Thyroid gland (tissue), 4 donors: ENCODE measurements around the gene ULK4.

Experiments used
- POLR2A ChIP-seq, 2 donors: fragments of 450-650 bp; IDR thresholded peaks; one replicate each; pipeline ENCODE4 v1.6.1; 2017; ENCODE audit warnings: antibody characterized with exemption in 2 of 2, mild to moderate bottlenecking in 2 of 2, moderate library complexity in 1 of 2
- TF ChIP-seq, protein P1 (sequence below), 6 experiments: fragments of 200-600 bp in 3 of 6; fragments of 450-650 bp in 3 of 6; sonication (generic) in 3 of 6; IDR thresholded peaks; one replicate each; pipeline ENCODE4 v1.5.1; 2016 to 2019; ENCODE audit warnings: antibody characterized with exemption in 6 of 6, mild to moderate bottlenecking in 2 of 6, inconsistent platforms in 1 of 6, moderate library complexity in 1 of 6

DNA sequence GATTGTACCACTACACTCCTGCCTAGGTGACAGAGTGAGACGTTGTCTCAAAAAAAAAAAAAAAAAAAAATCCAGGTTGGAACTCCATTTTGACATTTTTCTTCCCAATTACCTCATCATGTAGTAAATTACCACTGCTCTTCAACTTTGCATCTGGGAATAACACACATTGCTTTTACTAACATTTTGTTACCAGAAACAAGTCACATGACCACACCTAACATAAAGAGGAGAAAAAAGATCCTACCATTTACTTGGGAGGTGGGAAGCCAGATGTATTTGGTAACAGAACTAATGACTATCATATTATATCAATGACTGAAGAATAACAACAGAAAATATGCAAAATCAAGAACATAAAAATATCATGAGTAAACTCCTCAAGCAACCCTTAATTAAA lies 49.6 kb downstream of the ULK4 start:
- TF ChIP-seq, protein P1, sequence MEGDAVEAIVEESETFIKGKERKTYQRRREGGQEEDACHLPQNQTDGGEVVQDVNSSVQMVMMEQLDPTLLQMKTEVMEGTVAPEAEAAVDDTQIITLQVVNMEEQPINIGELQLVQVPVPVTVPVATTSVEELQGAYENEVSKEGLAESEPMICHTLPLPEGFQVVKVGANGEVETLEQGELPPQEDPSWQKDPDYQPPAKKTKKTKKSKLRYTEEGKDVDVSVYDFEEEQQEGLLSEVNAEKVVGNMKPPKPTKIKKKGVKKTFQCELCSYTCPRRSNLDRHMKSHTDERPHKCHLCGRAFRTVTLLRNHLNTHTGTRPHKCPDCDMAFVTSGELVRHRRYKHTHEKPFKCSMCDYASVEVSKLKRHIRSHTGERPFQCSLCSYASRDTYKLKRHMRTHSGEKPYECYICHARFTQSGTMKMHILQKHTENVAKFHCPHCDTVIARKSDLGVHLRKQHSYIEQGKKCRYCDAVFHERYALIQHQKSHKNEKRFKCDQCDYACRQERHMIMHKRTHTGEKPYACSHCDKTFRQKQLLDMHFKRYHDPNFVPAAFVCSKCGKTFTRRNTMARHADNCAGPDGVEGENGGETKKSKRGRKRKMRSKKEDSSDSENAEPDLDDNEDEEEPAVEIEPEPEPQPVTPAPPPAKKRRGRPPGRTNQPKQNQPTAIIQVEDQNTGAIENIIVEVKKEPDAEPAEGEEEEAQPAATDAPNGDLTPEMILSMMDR (IDR thresholded peaks at IDR 0.05), result no peak
- no peak for TF ChIP-seq POLR2A (IDR thresholded peaks at IDR 0.05)
